ENCODE measurements around the gene PRPF18.

Gene PRPF18

GRCh38 chr10:13590886-13591285 is 4.1 kb downstream of the PRPF18 start:
- ChIA-PET POLR2A (no interaction called here), CTCF (interaction anchor here (0.7 kb wide), 1 partner anchor 168 kb away, joined by 8 read pairs; no protein-coding TSS in a partner anchor)
- TF ChIP-seq SP1 (IDR thresholded peaks at IDR 0.05), result no peak
- TF ChIP-seq ELF4 (IDR thresholded peaks at IDR 0.05), result no peak
- no peak for TF ChIP-seq FOXM1 (IDR thresholded peaks at IDR 0.05; ENCODE audit: borderline replicate concordance)
- TF ChIP-seq CTBP1 (IDR thresholded peaks at IDR 0.05; ENCODE audit: borderline replicate concordance), result no peak
- no peak for TF ChIP-seq NFRKB (IDR thresholded peaks at IDR 0.05)
- TF ChIP-seq, protein P1, sequence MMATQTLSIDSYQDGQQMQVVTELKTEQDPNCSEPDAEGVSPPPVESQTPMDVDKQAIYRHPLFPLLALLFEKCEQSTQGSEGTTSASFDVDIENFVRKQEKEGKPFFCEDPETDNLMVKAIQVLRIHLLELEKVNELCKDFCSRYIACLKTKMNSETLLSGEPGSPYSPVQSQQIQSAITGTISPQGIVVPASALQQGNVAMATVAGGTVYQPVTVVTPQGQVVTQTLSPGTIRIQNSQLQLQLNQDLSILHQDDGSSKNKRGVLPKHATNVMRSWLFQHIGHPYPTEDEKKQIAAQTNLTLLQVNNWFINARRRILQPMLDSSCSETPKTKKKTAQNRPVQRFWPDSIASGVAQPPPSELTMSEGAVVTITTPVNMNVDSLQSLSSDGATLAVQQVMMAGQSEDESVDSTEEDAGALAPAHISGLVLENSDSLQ (IDR thresholded peaks at IDR 0.05), result no peak
- TF ChIP-seq SUZ12 (IDR thresholded peaks at IDR 0.05), result no peak
- TF ChIP-seq LEF1 (IDR thresholded peaks at IDR 0.05; ENCODE audit: borderline replicate concordance), result no peak
- no peak for TF ChIP-seq BHLHE40 (IDR thresholded peaks at IDR 0.05; ENCODE audit: borderline replicate concordance)
- no peak for TF ChIP-seq FOXK2 (IDR thresholded peaks at IDR 0.05)
- DNase-seq (ENCODE audit: extremely low spot score), result no peak

- ChIA-PET CTCF (interaction anchor here (0.6 kb wide), 1 partner anchor 56 kb away, joined by 3 read pairs; no protein-coding TSS in a partner anchor), POLR2A (no interaction called here)
- DNase-seq (ENCODE audit: extremely low spot score), result no peak
- TF ChIP-seq, protein P1 (IDR thresholded peaks at IDR 0.05), result no peak
- TF ChIP-seq FOXK2 (IDR thresholded peaks at IDR 0.05) (no peak), BHLHE40 (IDR thresholded peaks at IDR 0.05; ENCODE audit: borderline replicate concordance) (no peak), FOXM1 (IDR thresholded peaks at IDR 0.05; ENCODE audit: borderline replicate concordance) (no peak), SP1 (IDR thresholded peaks at IDR 0.05) (no peak), SUZ12 (IDR thresholded peaks at IDR 0.05) (no peak), L3MBTL2 (conservative IDR thresholded peaks at IDR 0.05) (no peak), ZNF384 (IDR thresholded peaks at IDR 0.05) (no peak), CTBP1 (IDR thresholded peaks at IDR 0.05; ENCODE audit: borderline replicate concordance) (no peak), NFRKB (IDR thresholded peaks at IDR 0.05) (no peak)
These were observed 5.5 kb downstream of the PRPF18 start for GRCh38 chr10:13592306-13592705.

DNA sequence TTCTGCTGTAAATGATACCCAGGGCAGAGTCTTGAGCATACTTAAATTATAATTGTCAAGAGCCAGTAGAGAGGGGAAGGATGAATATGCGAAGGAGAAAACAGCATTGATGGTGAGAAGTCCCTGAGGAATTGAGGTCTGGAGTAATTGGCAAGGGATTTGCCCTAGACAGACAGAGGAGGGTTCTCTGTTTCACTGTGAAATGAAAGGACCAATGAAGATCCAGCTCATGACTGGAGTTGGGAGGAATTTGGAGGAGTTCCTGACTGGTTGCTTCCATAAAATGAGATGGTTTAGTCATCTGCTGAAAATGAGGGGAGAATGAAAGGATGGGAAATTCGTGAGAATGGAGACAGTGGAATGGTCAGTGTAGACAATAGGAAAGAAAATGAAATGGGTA is 6.8 kb downstream of the PRPF18 start:
- CTCF ChIA-PET, result no interaction called here
- no peak for TF ChIP-seq ARNT (IDR thresholded peaks at IDR 0.05)
- TF ChIP-seq NFRKB (IDR thresholded peaks at IDR 0.05), result no peak
- no peak for TF ChIP-seq FOXM1 (IDR thresholded peaks at IDR 0.05; ENCODE audit: borderline replicate concordance)
- TF ChIP-seq HDGF (IDR thresholded peaks at IDR 0.05; ENCODE audit: borderline replicate concordance), result no peak
- TF ChIP-seq FOXA1 (IDR thresholded peaks at IDR 0.05), result no peak
- no peak for TF ChIP-seq L3MBTL2 (conservative IDR thresholded peaks at IDR 0.05)
- no peak for TF ChIP-seq FOXK2 (IDR thresholded peaks at IDR 0.05)
- TF ChIP-seq SP1 (IDR thresholded peaks at IDR 0.05), result no peak
- TF ChIP-seq SUZ12 (IDR thresholded peaks at IDR 0.05), result no peak
- TF ChIP-seq, protein P1 (IDR thresholded peaks at IDR 0.05), result no peak
- no peak for TF ChIP-seq BHLHE40 (IDR thresholded peaks at IDR 0.05; ENCODE audit: borderline replicate concordance)
- TF ChIP-seq CTBP1 (IDR thresholded peaks at IDR 0.05; ENCODE audit: borderline replicate concordance), result no peak
- no peak for TF ChIP-seq ZNF384 (IDR thresholded peaks at IDR 0.05)
- no peak for TF ChIP-seq TARDBP (IDR thresholded peaks at IDR 0.05)
- no peak for TF ChIP-seq ELF4 (IDR thresholded peaks at IDR 0.05)
- TF ChIP-seq LEF1 (IDR thresholded peaks at IDR 0.05; ENCODE audit: borderline replicate concordance), result no peak
- DNase-seq (ENCODE audit: extremely low spot score), result no peak
- POLR2A ChIA-PET, result no interaction called here

- ChIA-PET POLR2A (no interaction called here), CTCF (no interaction called here)
- no peak for DNase-seq (ENCODE audit: extremely low spot score)
- TF ChIP-seq, protein P1 (IDR thresholded peaks at IDR 0.05), result no peak
- TF ChIP-seq NFRKB (IDR thresholded peaks at IDR 0.05) (no peak), ARNT (IDR thresholded peaks at IDR 0.05) (no peak), FOXM1 (IDR thresholded peaks at IDR 0.05; ENCODE audit: borderline replicate concordance) (no peak), FOXK2 (IDR thresholded peaks at IDR 0.05) (no peak), CTBP1 (IDR thresholded peaks at IDR 0.05; ENCODE audit: borderline replicate concordance) (no peak), LEF1 (IDR thresholded peaks at IDR 0.05; ENCODE audit: borderline replicate concordance) (no peak), SUZ12 (IDR thresholded peaks at IDR 0.05) (no peak), ELF4 (IDR thresholded peaks at IDR 0.05) (no peak)
These were observed 7.9 kb downstream of the PRPF18 start for GRCh38 chr10:13594641-13595040.

DNA sequence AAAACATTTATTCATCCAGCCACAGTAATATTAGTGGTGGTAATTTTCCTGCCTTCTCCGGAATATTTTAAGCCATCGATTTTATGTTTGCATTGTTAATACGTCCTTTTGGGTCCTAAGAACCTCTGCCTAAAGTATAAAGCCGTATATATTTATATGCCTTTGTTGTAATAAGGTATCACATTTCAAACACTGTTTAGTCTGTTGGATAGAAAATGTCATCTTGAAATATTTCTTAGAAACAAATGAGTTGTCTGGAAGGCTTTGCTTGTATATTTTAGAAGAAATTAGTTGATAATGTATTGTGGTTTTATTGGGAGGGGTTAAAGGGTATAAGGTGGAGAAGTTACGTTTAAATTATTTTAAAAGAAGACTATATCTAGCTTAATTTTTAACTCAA is 11.1 kb downstream of the PRPF18 start:
- POLR2A ChIA-PET, result interaction anchor here (1.3 kb wide), 1 partner anchor 11 kb away, joined by 6 read pairs; the partner anchor contains the start of gene PRPF18
- no peak for DNase-seq (ENCODE audit: extremely low spot score)
- TF ChIP-seq ZNF384 (IDR thresholded peaks at IDR 0.05) (no peak), LEF1 (IDR thresholded peaks at IDR 0.05; ENCODE audit: borderline replicate concordance) (no peak), FOXA1 (IDR thresholded peaks at IDR 0.05) (no peak), HDGF (IDR thresholded peaks at IDR 0.05; ENCODE audit: borderline replicate concordance) (no peak), CTBP1 (IDR thresholded peaks at IDR 0.05; ENCODE audit: borderline replicate concordance) (no peak), BHLHE40 (IDR thresholded peaks at IDR 0.05; ENCODE audit: borderline replicate concordance) (no peak), L3MBTL2 (conservative IDR thresholded peaks at IDR 0.05) (no peak), SUZ12 (IDR thresholded peaks at IDR 0.05) (no peak), SP1 (IDR thresholded peaks at IDR 0.05) (no peak), ELF4 (IDR thresholded peaks at IDR 0.05) (no peak), FOXM1 (IDR thresholded peaks at IDR 0.05; ENCODE audit: borderline replicate concordance) (no peak), TARDBP (IDR thresholded peaks at IDR 0.05) (no peak), FOXK2 (IDR thresholded peaks at IDR 0.05) (no peak), ARNT (IDR thresholded peaks at IDR 0.05) (no peak), NFRKB (IDR thresholded peaks at IDR 0.05) (no peak)
- TF ChIP-seq, protein P1 (IDR thresholded peaks at IDR 0.05), result no peak
- CTCF ChIA-PET, result no interaction called here
